ENCODE measurements around the gene LPCAT1. TPM values are rescaled to one million over a fixed set of nuclear protein-coding genes. Genes with fewer than 3 reads are reported as not detected.

LPCAT1 gene
- total and polyA plus RNA-seq, 2 experiments from 2014 or later: 78.0 to 255 TPM

GRCh38 chr5:1545126-1545804 is 21.5 kb upstream of the LPCAT1 start:
- Mint-ChIP-seq H3K9me3 (peaks cover 7% of the 10 kb centered on the region), H3K27ac (no peak overlapping the region), H3K36me3 (ENCODE audit: low read depth) (peaks cover 4% of the 10 kb centered on the region; the same call in 2 of the 3 replicates), H3K4me3 (no peak overlapping the region), H3K27me3 (ENCODE audit: insufficient read depth, low read depth, poor library complexity) (peaks cover 3% of the 10 kb centered on the region), H3K4me1 (no peaks in the 10 kb centered on the region)
- H2AFZ ChIP-seq: no peak overlapping the region
- H3K27ac ChIP-seq (ENCODE audit: low read depth): no peak overlapping the region
- no peaks in the 10 kb centered on the region for H3K27me3 ChIP-seq (ENCODE audit: insufficient read depth)
- H3K9me2 ChIP-seq (ENCODE audit: insufficient read depth): no peaks in the 10 kb centered on the region
- no peak overlapping the region for H3K4me3 ChIP-seq
- H3K36me3 ChIP-seq (ENCODE audit: insufficient read depth): no peaks in the 10 kb centered on the region
- no peaks in the 10 kb centered on the region for H3K4me1 ChIP-seq (ENCODE audit: insufficient read depth)
- ATAC-seq (no peak), DNase-seq (ENCODE audit: low spot score) (no peak)
- H4K20me1 ChIP-seq (replicated peaks; ENCODE audit: insufficient read depth): no peaks in the 10 kb centered on the region
- TF ChIP-seq ZNF114 (CRISPR knock-in tag; IDR thresholded peaks at IDR 0.05) (no peak), EZH2 (IDR thresholded peaks at IDR 0.05; ENCODE audit: low read depth, unreplicated experiment) (no peak), CREB1 (CRISPR knock-in tag; IDR thresholded peaks at IDR 0.05; ENCODE audit: low read depth) (no peak), CTCF (conservative IDR thresholded peaks at IDR 0.05; ENCODE audit: low read depth in 2 of 2) (no peak)
- H3K4me2 ChIP-seq: no peak overlapping the region
- no peaks in the 10 kb centered on the region for H3K79me2 ChIP-seq (replicated peaks; ENCODE audit: insufficient read depth)
- H3F3A ChIP-seq (replicated peaks; ENCODE audit: low read depth): no peaks in the 10 kb centered on the region

GRCh38 chr5:1544294-1544961 is 20.7 kb upstream of the LPCAT1 start:
- Histone ChIP-seq H3K27ac (ENCODE audit: low read depth) (no peak overlapping the region), H3K27me3 (ENCODE audit: insufficient read depth) (no peaks in the 10 kb centered on the region), H3F3A (replicated peaks; ENCODE audit: low read depth) (no peaks in the 10 kb centered on the region), H4K20me1 (replicated peaks; ENCODE audit: insufficient read depth) (no peaks in the 10 kb centered on the region), H3K4me3 (no peak overlapping the region), H3K4me1 (ENCODE audit: insufficient read depth) (no peaks in the 10 kb centered on the region), H3K36me3 (ENCODE audit: insufficient read depth) (no peaks in the 10 kb centered on the region), H3K4me2 (no peak overlapping the region), H2AFZ (no peak overlapping the region), H3K79me2 (replicated peaks; ENCODE audit: insufficient read depth) (no peaks in the 10 kb centered on the region), H3K9me2 (ENCODE audit: insufficient read depth) (no peaks in the 10 kb centered on the region)
- Mint-ChIP-seq H3K36me3 (ENCODE audit: low read depth) (peaks cover 4% of the 10 kb centered on the region; the same call in 2 of the 3 replicates), H3K9me3 (peaks cover 12% of the 10 kb centered on the region), H3K4me3 (no peak overlapping the region), H3K4me1 (no peaks in the 10 kb centered on the region), H3K27ac (no peak overlapping the region), H3K27me3 (ENCODE audit: insufficient read depth, low read depth, poor library complexity) (peaks cover 4% of the 10 kb centered on the region)
- DNase-seq (ENCODE audit: low spot score): no peak
- ATAC-seq: no peak
- TF ChIP-seq CTCF (conservative IDR thresholded peaks at IDR 0.05; ENCODE audit: low read depth in 2 of 2) (no peak), ZNF114 (CRISPR knock-in tag; IDR thresholded peaks at IDR 0.05) (no peak), CREB1 (CRISPR knock-in tag; IDR thresholded peaks at IDR 0.05; ENCODE audit: low read depth) (no peak), JUNB (IDR thresholded peaks at IDR 0.05; ENCODE audit: unreplicated experiment) (no peak), ZNF331 (CRISPR knock-in tag; IDR thresholded peaks at IDR 0.05; ENCODE audit: low read depth) (no peak), STAT1 (IDR thresholded peaks at IDR 0.05; ENCODE audit: unreplicated experiment) (no peak), EZH2phosphoT487 (IDR thresholded peaks at IDR 0.05; ENCODE audit: unreplicated experiment) (no peak), EZH2 (IDR thresholded peaks at IDR 0.05; ENCODE audit: low read depth, unreplicated experiment) (no peak), NANOG (IDR thresholded peaks at IDR 0.05; ENCODE audit: borderline replicate concordance) (no peak), ZNF462 (CRISPR knock-in tag; IDR thresholded peaks at IDR 0.05) (no peak)

Data from GM23338 (cell line).